OCI-LY1 (cell line): ENCODE results near the gene C13orf46.

Source experiments
- H2AFZ ChIP-seq: fragments of 200-600 bp; sonication (generic), shearing (Covaris generic); 2 replicates; pipeline ENCODE4 v1.6.0; 2014; ENCODE audit warnings: antibody characterized with exemption, mild to moderate bottlenecking, low read length
- H3F3A ChIP-seq: fragments of 200-600 bp; sonication (generic), shearing (Covaris generic); 2 replicates; pipeline ENCODE4 v1.6.0; 2014; ENCODE audit warnings: mild to moderate bottlenecking, antibody characterized with exemption, low read length, moderate library complexity; ENCODE audit not compliant: insufficient read depth
- H3K27ac ChIP-seq: fragments of 200-600 bp; sonication (generic); 2 replicates; pipeline ENCODE4 v1.5.1; 2014; ENCODE audit warnings: low read length, mixed run types, mild to moderate bottlenecking, low read depth; ENCODE audit not compliant: poor library complexity, severe bottlenecking
- H3K27me3 ChIP-seq: fragments of 200-600 bp; sonication (generic); 2 replicates; pipeline ENCODE4 v1.6.0; 2014; ENCODE audit warnings: antibody characterized with exemption, mild to moderate bottlenecking, low read length, moderate library complexity; ENCODE audit not compliant: insufficient read depth
- H3K36me3 ChIP-seq: fragments of 200-600 bp; sonication (generic); 2 replicates; pipeline ENCODE4 v1.6.1; 2014; ENCODE audit warnings: mild to moderate bottlenecking, antibody characterized with exemption, low read length, moderate library complexity, mixed read lengths; ENCODE audit not compliant: insufficient read depth
- H3K4me1 ChIP-seq: fragments of 200-600 bp; sonication (generic); 2 replicates; pipeline ENCODE4 v1.5.1; 2014; ENCODE audit warnings: mild to moderate bottlenecking, low read length, moderate library complexity; ENCODE audit not compliant: insufficient read depth, severe bottlenecking
- H3K4me2 ChIP-seq: fragments of 200-600 bp; sonication (generic), shearing (Covaris generic); 2 replicates; pipeline ENCODE4 v1.6.1; 2014; ENCODE audit warnings: low read length
- H3K4me3 ChIP-seq: fragments of 200-600 bp; sonication (generic); 2 replicates; pipeline ENCODE4 v1.5.1; 2014; ENCODE audit warnings: low read length, low read depth, mild to moderate bottlenecking, mixed read lengths; ENCODE audit not compliant: poor library complexity, severe bottlenecking
- H3K79me2 ChIP-seq: fragments of 200-600 bp; shearing (Covaris generic); 2 replicates; pipeline ENCODE4 v1.6.1; 2016; ENCODE audit warnings: mixed run types, low read length, mixed read lengths; ENCODE audit not compliant: insufficient read depth
- H3K9ac ChIP-seq: fragments of 200-600 bp; sonication (generic), shearing (Covaris generic); 2 replicates; pipeline ENCODE4 v1.6.1; 2014; ENCODE audit warnings: mild to moderate bottlenecking, low read length, mixed read lengths
- H3K9me2 ChIP-seq: fragments of 200-600 bp; sonication (generic), shearing (Covaris generic); 2 replicates; pipeline ENCODE4 v1.6.1; 2014; ENCODE audit warnings: low read depth, mild to moderate bottlenecking, low read length, mixed read lengths
- H3K9me3 ChIP-seq: fragments of 200-600 bp; shearing (Covaris generic); 2 replicates; pipeline ENCODE4 v1.6.1; 2014; ENCODE audit warnings: low read length, mixed read lengths
- H4K20me1 ChIP-seq: fragments of 200-600 bp; sonication (generic), shearing (Covaris generic); 2 replicates; pipeline ENCODE4 v1.6.0; 2016; ENCODE audit warnings: mild to moderate bottlenecking, low read length; ENCODE audit not compliant: insufficient read depth
- EZH2 ChIP-seq: fragments of 200-600 bp; sonication (generic), shearing (Covaris generic); IDR thresholded peaks from 2 replicates; pipeline ENCODE4 v1.8.0; 2017; ENCODE audit warnings: borderline replicate concordance, mixed run types, mild to moderate bottlenecking, antibody characterized with exemption, low read length, moderate library complexity, mixed read lengths
- TF ChIP-seq, protein P1 (sequence below): fragments of 200-600 bp; sonication (generic), shearing (Covaris generic); IDR thresholded peaks from 2 replicates; pipeline ENCODE4 v1.5.1; 2017; ENCODE audit warnings: mild to moderate bottlenecking, antibody characterized with exemption, low read length, moderate library complexity, mixed read lengths

Gene C13orf46

GRCh38 chr13:113974304-113975281 lies 717 bp upstream of the C13orf46 start:
- TF ChIP-seq, protein P1, sequence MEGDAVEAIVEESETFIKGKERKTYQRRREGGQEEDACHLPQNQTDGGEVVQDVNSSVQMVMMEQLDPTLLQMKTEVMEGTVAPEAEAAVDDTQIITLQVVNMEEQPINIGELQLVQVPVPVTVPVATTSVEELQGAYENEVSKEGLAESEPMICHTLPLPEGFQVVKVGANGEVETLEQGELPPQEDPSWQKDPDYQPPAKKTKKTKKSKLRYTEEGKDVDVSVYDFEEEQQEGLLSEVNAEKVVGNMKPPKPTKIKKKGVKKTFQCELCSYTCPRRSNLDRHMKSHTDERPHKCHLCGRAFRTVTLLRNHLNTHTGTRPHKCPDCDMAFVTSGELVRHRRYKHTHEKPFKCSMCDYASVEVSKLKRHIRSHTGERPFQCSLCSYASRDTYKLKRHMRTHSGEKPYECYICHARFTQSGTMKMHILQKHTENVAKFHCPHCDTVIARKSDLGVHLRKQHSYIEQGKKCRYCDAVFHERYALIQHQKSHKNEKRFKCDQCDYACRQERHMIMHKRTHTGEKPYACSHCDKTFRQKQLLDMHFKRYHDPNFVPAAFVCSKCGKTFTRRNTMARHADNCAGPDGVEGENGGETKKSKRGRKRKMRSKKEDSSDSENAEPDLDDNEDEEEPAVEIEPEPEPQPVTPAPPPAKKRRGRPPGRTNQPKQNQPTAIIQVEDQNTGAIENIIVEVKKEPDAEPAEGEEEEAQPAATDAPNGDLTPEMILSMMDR, result no peak
- Histone ChIP-seq H3K4me3 (no peak overlapping the region), H3K9me3 (no peaks in the 10 kb centered on the region), H3K27me3 (no peaks in the 10 kb centered on the region), H3F3A (no peaks in the 10 kb centered on the region), H3K4me1 (no peaks in the 10 kb centered on the region), H2AFZ (no peak overlapping the region), H4K20me1 (no peaks in the 10 kb centered on the region), H3K36me3 (peaks cover 47% of the 10 kb centered on the region), H3K9me2 (no peaks in the 10 kb centered on the region), H3K79me2 (no peaks in the 10 kb centered on the region), H3K4me2 (no peak overlapping the region), H3K9ac (no peak overlapping the region), H3K27ac (no peak overlapping the region)

DNA sequence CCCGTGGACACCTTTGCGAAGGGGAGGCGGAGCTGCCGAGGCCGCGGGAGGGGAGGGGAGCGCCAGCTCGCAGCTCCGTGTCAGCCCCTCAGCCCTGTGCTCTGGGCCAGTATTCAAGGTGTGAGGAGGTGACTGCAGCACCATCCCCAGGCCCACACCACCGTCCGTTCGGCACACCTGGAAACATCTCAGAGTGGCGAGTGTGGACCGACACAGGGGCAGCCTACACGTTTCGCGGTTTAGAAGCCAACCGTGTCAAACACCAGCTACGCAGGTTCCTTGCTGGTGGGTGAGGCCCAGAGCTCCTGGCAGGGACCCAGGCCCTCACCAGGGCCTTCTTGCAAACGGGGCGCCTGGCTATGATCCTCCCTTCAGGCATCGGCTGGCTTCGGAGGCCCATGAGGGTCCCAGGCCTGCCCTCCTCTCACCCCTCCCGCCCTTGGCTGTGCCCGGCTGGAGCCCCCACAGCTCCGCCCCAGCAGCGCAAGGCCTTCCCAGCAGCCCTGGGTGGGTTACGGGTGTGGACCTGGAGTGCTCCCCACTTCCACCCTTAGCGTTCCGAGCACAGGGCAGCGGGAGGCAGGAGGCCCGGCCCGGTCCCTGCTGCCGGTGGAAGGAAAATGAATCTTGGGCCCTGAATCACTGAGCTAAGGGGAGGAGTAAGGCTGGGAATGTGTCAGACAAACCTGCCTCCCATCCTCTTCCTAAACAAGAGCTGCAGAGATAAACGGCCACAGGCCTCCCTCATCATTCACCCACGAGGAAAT lies 1.2 kb downstream of the C13orf46 start:
- H3K9ac ChIP-seq, result no peak overlapping the region
- H2AFZ ChIP-seq, result no peak overlapping the region
- H3K27ac ChIP-seq, result no peak overlapping the region
- peaks cover 28% of the 10 kb centered on the region for H3K36me3 ChIP-seq
- TF ChIP-seq EZH2, result no peak
- TF ChIP-seq, protein P1, result no peak
- H3K79me2 ChIP-seq, result no peaks in the 10 kb centered on the region
- no peaks in the 10 kb centered on the region for H3F3A ChIP-seq
- no peaks in the 10 kb centered on the region for H3K9me3 ChIP-seq
- H3K27me3 ChIP-seq, result no peaks in the 10 kb centered on the region; the same call in 1 of the 2 replicates
- no peaks in the 10 kb centered on the region for H4K20me1 ChIP-seq
- H3K9me2 ChIP-seq, result no peaks in the 10 kb centered on the region
- H3K4me2 ChIP-seq, result no peak overlapping the region
- H3K4me1 ChIP-seq, result no peaks in the 10 kb centered on the region
- no peak overlapping the region for H3K4me3 ChIP-seq

DNA sequence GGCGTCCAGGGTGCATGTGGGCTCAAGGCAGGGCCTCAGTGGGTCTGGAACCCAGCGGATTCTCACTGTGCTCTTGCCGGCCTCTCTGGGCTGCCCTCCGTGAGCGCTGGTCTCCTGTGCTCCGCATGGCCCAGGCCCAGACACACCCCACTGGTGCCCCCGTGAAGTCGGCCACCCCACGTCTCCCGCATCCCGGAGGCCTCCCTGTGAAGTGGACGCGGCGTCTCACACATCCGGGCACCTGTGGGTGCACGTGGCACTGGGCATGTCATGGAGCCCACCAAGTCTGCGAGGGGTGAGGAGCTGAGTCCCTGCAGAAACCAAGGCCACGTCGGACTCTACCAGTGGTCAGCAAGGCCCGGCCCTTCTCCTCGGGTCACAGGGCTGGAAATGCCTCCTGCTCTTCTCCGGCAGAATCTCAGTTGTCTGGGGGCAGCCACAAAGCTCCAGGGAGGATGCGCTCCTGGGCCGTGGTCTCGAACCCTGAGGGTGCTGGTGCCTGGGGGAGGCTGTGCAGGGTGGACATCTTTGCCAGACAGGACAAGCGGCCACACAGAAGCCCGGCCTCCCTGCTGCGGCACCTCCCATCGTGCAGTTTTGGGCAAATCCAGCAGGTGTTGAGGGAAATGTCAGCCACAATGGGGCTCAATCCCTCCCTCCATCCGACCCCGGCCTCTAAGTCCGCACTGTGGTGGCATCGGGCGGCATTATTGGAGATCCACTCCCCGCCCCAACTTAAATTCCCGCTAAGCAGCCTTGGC lies 2.2 kb downstream of the C13orf46 start:
- H3K27me3 ChIP-seq, result no peaks in the 10 kb centered on the region; the same call in 1 of the 2 replicates
- H3K79me2 ChIP-seq, result no peaks in the 10 kb centered on the region
- H3K9ac ChIP-seq, result no peak overlapping the region
- H3K36me3 ChIP-seq, result peaks cover 18% of the 10 kb centered on the region
- no peak overlapping the region for H2AFZ ChIP-seq
- no peaks in the 10 kb centered on the region for H4K20me1 ChIP-seq
- no peaks in the 10 kb centered on the region for H3K4me1 ChIP-seq
- no peak for TF ChIP-seq EZH2
- TF ChIP-seq, protein P1, result no peak
- no peaks in the 10 kb centered on the region for H3K9me2 ChIP-seq
- no peak overlapping the region for H3K4me2 ChIP-seq
- H3K4me3 ChIP-seq, result no peak overlapping the region
- H3K27ac ChIP-seq, result no peak overlapping the region
- no peaks in the 10 kb centered on the region for H3F3A ChIP-seq
- H3K9me3 ChIP-seq, result no peaks in the 10 kb centered on the region
